Colonic mucosa (tissue), 4 donors: Measurements from ENCODE around the gene LIPF. TPM values are rescaled to one million over a fixed set of nuclear protein-coding genes. Genes with fewer than 3 reads are reported as not detected.

ENCODE experiments used
- DNase-seq: peaks from one replicate; pipeline ENCODE4 v3.0.0-alpha.2; 2020
- H3K27ac ChIP-seq: fragments of 200-600 bp; one replicate; pipeline ENCODE4 v1.8.0; 2021
- H3K27me3 ChIP-seq: fragments of 200-600 bp; one replicate; pipeline ENCODE4 v1.8.0; 2021
- H3K36me3 ChIP-seq: fragments of 200-600 bp; one replicate; pipeline ENCODE4 v1.8.0; 2021
- H3K4me1 ChIP-seq: fragments of 200-600 bp; one replicate; pipeline ENCODE4 v1.8.0; 2021; ENCODE audit warnings: mild to moderate bottlenecking
- H3K4me3 ChIP-seq: fragments of 200-600 bp; one replicate; pipeline ENCODE4 v1.8.0; 2021
- H3K9ac ChIP-seq, 2 donors: one replicate each; pipeline ENCODE4 v1.7.0; 2013; ENCODE audit warnings: control low read depth in 2 of 2, low read depth in 2 of 2, low read length in 2 of 2
- H3K9me3 ChIP-seq: fragments of 200-600 bp; one replicate; pipeline ENCODE4 v1.8.0; 2021
- CTCF ChIP-seq: fragments of 200-600 bp; IDR thresholded peaks from one replicate; pipeline ENCODE4 v1.8.0; 2022; ENCODE audit warnings: antibody characterized with exemption, mild to moderate bottlenecking
- intact Hi-C: fragments of 100-400 bp; cut with DNase I; formaldehyde crosslinking; loops from one replicate; pipeline ENCODE4 v1.14.1; 2022
- total RNA-seq, 2 donors: library from RNA; stranded (reverse); fragmentation: NEBNext Ultra II Directional in 1 of 2; extraction: Animal tissue kit (Norgen Biotek cat#: 25700) in 1 of 2; gene quantifications; one replicate each; pipeline ENCODE4 v1.2.1, GENCODE V29; 2021
- donor health status: healthy.
- donor health status: DM: no; HTN: no; CAD: no.
- donor health status: DM: no; HTN: no; CAD: no.

The LIPF gene
- total RNA-seq, 2 donors from 2014 or later, result not detected

GRCh38 chr10:88676283-88677060 lies 12.2 kb downstream of the LIPF start:
- no peak overlapping the region for H3K27ac ChIP-seq
- H3K9me3 ChIP-seq, result no peaks in the 10 kb centered on the region
- no peaks in the 10 kb centered on the region for H3K27me3 ChIP-seq
- no peaks in the 10 kb centered on the region for H3K36me3 ChIP-seq
- no peak for TF ChIP-seq CTCF
- no peak overlapping the region for H3K9ac ChIP-seq
- H3K4me1 ChIP-seq, result no peaks in the 10 kb centered on the region
- no peak for DNase-seq
- intact Hi-C loops, result no loop called here
- H3K4me3 ChIP-seq, result no peak overlapping the region

- Histone ChIP-seq H3K36me3 (no peaks in the 10 kb centered on the region), H3K9ac (no peak overlapping the region), H3K4me3 (no peak overlapping the region), H3K9me3 (no peaks in the 10 kb centered on the region), H3K27ac (no peak overlapping the region), H3K27me3 (no peaks in the 10 kb centered on the region), H3K4me1 (no peaks in the 10 kb centered on the region)
- TF ChIP-seq CTCF, result no peak
- DNase-seq, result no peak
- intact Hi-C loops, result no loop called here
Observed at GRCh38 chr10:88680958-88681357, 16.7 kb downstream of the LIPF start.

- Histone ChIP-seq H3K27ac (no peak overlapping the region), H3K9ac (no peak overlapping the region), H3K9me3 (no peaks in the 10 kb centered on the region), H3K4me3 (no peak overlapping the region), H3K27me3 (no peaks in the 10 kb centered on the region), H3K36me3 (no peaks in the 10 kb centered on the region), H3K4me1 (no peaks in the 10 kb centered on the region)
- DNase-seq, result no peak
- no peak for TF ChIP-seq CTCF
- intact Hi-C loops, result no loop called here
Observed at GRCh38 chr10:88682491-88682890, 18.2 kb downstream of the LIPF start.

GRCh38 chr10:88687853-88688467 lies 23.7 kb downstream of the LIPF start:
- intact Hi-C loops, result loop anchor here (5.0 kb wide), 1 partner anchor 119 kb away; no protein-coding TSS in a partner anchor
- no peak for DNase-seq
- no peaks in the 10 kb centered on the region for H3K27me3 ChIP-seq

GRCh38 chr10:88689366-88689765 lies 25.1 kb downstream of the LIPF start:
- no peak for TF ChIP-seq CTCF
- H3K9me3 ChIP-seq, result no peaks in the 10 kb centered on the region
- intact Hi-C loops, result loop anchor here (5.0 kb wide), 1 partner anchor 118 kb away; no protein-coding TSS in a partner anchor
- H3K36me3 ChIP-seq, result no peaks in the 10 kb centered on the region
- H3K27ac ChIP-seq, result no peak overlapping the region
- no peak overlapping the region for H3K4me3 ChIP-seq
- no peak for DNase-seq
- no peaks in the 10 kb centered on the region for H3K27me3 ChIP-seq
- H3K4me1 ChIP-seq, result no peaks in the 10 kb centered on the region
- H3K9ac ChIP-seq, result no peak overlapping the region

More at GRCh38 chr10:88687853-88688467, 23.7 kb downstream of the LIPF start:
- H3K4me3 ChIP-seq, result no peak overlapping the region
- H3K9me3 ChIP-seq, result no peaks in the 10 kb centered on the region
- no peak overlapping the region for H3K27ac ChIP-seq
- no peaks in the 10 kb centered on the region for H3K36me3 ChIP-seq
- H3K4me1 ChIP-seq, result no peaks in the 10 kb centered on the region
- no peak overlapping the region for H3K9ac ChIP-seq
- peak; percentile 74 for TF ChIP-seq CTCF
